GF-D8 (cell line): Measurements from ENCODE around the gene CCDC8.
"Not testable (repeated sequence)": the region's sequence is repeated elsewhere in the genome, so short reads cannot be mapped to it uniquely, and the experiment has no call there.

ENCODE experiments used
- DNase-seq: peaks from one replicate; lab custom pipeline; 2025; lab: John Stamatoyannopoulos, UW

The CCDC8 gene

GRCh38 chr19:46413262-46414031 lies at the start of gene CCDC8:
Gene CCDC8 (minus strand): TSS chr19:46413564. CDS start chr19:46412810, 754 bp downstream.
- peak; percentile 37 for DNase-seq

DNA sequence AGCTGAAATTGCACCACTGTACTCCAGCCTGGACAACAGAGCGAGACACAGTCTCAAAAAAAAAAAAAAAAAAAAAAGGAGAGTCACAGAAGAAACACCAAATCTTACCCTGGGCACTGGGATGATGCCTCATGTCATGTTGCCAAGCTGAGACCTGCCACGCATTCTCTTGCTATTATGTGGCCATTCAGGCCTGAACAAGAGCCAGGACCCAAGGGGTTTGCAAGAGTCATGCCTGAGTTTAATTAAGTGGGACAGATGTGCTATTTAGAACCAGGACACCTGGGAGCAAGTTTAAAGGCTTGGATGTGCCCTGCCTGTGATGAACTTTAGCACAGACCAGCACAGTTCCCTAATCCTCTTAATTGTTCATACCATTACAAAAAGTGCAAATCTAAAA lies 48.2 kb upstream of the CCDC8 start:
- no peak for DNase-seq

DNA sequence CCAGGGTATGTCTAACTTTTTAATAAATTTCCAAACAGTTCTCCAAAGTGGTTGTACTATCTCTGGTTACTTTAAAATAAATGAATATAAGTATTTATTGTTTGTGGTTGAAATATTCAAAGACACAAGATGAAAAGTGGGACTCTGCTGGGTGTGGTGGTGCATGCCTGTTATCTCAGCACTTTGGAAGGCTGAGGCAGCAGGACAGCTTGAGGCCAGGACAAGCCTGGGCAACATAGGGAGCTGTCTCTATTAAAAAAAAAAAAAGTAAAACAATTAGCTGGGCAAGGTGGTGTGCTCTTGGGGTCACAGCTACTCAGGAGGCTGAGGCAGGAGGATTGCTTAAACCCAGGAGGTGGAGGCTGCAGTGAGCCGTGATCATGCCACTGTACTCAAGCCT lies 47.6 kb upstream of the CCDC8 start:
- DNase-seq, result no peak

GRCh38 chr19:46460055-46460454 lies 46.7 kb upstream of the CCDC8 start:
- no peak for DNase-seq

GRCh38 chr19:46456930-46457329 lies 43.6 kb upstream of the CCDC8 start:
- no peak for DNase-seq

DNA sequence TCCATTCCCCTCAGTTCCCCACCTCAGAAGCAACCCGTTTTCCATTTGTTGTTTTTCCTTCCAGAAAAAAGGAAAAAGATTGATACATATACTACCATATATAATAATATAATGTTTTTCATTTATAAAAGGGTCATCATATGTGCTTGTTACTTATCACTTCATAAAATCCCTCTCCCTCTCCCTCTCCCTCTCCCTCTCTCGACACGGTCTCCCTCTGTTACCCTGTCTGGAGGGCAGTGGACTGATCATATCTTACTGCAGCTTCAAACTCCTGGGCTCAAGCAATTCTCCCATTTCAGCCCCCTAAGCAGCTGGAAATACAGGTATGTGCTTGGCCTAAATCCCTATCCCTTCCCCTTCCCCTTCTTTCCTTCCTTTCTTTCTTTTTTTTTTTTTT lies 40.9 kb upstream of the CCDC8 start:
- no peak for DNase-seq

DNA sequence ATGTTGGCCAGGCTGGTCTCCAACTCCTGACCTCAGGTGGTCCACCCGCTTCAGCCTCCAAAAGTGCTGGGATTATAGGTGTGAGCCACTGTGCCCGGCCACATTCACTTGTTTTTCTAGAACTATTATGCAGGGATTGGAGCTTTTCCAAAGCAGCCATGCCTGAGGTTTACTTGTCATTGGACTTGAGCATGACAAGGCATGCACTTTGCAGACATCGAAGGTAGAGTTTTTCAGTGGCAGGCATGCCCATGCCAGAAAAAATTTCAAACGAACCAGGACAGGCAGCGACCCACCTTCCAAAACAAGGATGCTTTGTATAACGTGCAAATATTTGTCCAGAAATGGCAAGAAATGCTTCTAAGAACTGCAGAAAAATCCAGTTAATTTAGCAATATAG lies 40.3 kb upstream of the CCDC8 start:
- DNase-seq, result no peak

DNA sequence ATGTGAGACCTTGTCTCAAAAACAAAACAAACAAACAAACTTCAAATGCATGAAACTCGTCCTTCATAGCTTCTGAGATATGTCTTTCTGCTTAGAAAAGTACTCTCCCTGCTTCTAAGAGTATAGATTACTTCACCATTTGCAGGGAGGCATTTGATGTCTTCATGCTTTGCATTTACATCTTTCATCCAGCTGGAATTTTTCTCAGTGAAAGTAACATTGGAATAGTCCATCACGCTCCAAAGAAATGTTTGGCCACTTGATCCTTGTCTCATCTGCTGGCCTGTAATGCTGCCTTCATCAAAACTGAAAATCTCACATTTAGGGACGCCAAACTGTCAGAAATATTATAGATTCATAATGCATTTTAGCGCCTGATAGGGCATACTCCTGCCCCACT lies 38.8 kb upstream of the CCDC8 start:
- no peak for DNase-seq

DNA sequence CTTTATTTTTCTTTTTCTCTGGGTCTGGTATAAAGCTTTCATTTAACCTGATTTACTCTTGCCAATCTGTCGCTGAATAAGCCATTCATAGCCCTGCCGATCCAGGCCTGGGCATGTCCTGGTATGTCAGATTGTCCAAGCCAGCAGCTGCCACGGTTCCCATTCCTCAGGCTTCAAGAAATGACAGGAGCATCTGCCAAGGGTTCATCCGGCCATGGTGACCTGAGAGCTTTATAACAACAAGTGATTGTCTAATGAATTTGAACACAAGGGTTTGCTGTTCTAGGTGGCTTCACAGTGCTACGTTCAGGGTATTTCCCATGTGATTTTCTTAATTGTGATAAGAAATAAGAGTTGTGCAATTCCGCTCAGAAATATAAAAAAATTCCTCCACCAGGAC lies 38.0 kb upstream of the CCDC8 start:
- no peak for DNase-seq

GRCh38 chr19:46450737-46451136 lies 37.4 kb upstream of the CCDC8 start:
- DNase-seq, result no peak

- DNase-seq, result no peak
Measured at GRCh38 chr19:46449228-46449627, 35.9 kb upstream of the CCDC8 start.

DNA sequence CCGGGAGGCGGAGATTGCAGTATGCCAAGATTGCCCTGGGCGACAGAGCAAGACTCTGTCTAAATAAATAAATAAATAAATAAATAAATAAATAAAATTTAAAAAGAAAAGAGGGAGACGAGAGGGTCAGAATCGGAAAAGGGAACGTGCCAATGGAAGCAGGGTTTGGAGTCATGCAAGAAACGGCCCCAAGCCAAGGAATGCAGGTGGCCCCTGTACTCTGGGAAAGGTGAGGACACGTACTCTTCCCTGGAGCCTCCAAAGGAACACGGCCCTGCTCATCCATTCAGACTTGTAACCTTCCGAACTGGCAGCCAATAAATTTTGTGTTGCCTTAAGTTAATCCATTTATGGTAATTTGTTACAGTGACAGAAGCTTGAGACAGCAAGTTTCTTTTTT lies 35.2 kb upstream of the CCDC8 start:
- DNase-seq, result no peak

DNA sequence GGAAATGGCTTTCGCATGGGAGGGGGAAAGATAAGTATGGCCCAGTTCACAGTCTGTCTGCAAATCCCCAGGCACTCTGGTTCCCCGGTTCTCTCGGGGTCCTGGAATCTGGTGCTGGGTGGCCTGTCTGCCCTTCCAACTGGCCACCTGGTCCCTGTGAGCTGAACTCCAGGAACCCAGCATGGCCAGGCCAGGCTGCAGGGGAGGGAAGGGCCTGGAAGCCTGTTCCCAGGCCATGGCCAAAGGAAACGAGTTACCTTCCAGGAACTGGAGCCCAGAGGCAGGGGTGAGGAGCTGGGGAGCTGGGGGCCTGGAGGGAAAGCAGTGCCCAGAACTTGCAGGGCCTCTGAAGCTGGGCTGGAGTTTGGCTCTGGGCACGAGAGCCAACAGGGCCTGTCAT lies 34.5 kb upstream of the CCDC8 start:
- no peak for DNase-seq

GRCh38 chr19:46447006-46447405 lies 33.6 kb upstream of the CCDC8 start:
- DNase-seq, result no peak

DNA sequence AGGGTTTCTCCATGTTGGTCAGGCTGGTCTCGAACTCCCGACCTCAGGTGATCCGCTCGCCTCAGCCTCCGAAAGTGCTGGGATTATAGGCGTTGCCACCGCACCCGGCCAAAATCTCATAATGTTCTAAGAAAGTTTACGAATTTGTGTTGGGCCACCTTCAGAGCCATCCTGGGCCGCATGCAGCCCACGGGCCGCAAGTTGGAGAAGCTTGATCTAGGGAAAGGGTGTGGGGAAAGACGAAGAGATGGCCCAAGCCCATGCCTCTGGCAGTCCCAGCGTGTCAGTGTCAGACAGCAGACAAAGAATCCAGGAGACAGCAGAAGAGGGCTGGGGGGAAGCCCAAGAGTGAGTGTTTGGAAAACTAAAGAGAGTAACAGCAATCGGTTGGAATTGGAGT lies 32.7 kb upstream of the CCDC8 start:
- no peak for DNase-seq

DNA sequence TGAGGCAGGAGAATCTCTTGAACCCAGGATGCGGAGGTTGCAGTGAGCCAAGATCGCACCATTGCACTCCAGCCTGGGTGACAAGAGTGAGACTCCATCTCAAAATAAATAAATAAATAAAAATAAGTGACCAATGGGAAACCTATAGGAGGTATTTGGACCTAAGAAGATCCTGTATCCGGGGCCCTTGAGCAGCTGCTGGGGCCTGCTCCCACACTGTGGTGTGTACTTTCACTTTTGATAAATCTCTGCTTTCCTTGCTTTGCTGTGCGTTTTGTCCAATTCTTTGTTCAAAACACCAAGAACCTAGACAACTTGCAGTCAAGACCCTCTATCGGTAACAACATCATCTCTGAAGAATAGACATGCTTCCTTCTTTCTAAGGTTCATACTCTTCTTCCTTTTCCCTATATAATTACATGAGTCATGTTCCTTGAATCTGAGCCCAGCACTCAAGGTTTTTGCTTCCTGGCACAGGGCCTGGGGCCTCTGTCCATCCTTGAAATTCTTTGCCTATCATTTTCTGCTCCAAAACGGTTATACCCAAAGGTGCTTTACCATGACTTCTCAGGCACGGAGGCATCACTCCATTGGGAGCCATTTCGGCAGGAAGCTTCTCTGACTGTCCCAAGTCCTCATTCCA lies 29.6 kb upstream of the CCDC8 start:
- no peak for DNase-seq

GRCh38 chr19:46441866-46442265 lies 28.5 kb upstream of the CCDC8 start:
- DNase-seq, result no peak

DNA sequence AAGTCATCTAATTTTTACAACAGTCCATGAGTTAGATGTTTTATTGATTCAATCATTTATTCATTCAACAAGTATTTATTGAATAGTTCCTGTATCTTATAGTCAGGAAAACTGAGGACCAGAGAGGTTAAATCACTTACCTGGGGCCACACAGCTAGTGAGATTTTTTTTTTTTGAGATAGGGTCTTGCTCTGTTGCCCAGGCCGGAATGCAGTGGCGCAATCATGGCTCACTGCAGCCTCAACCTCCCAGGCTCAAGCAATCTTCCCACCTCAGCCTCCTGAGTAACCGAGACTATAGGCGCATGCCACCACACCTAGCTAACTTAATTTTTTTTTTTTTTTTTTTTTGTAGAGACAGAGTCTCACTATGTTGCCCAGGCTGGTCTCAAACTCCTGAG lies 22.3 kb upstream of the CCDC8 start:
- not testable (repeated sequence) for DNase-seq

GRCh38 chr19:46435009-46435408 lies 21.6 kb upstream of the CCDC8 start:
- DNase-seq, result no peak

- DNase-seq, result not testable (repeated sequence)
Measured at GRCh38 chr19:46433470-46433869, 20.1 kb upstream of the CCDC8 start.

DNA sequence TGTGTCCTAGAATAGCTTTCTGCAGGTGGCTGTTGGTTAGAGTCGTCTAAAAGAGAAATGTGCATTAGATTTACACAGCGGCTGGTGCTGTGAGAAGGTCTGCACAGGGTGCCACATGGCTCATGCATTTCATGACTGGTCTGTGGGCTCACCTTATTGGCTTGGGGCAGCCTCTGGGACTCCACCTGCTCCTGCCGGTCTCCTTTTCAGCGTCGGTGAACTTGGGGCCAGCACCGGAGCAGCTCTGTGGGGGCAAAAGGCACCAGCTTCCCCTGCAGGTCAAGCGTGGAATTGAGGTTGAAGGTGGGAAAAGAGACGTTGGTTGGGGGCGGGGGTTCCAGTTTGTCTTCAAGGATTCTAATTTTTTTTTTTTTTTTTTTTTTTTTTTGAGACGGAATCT lies 18.5 kb upstream of the CCDC8 start:
- no peak for DNase-seq

- DNase-seq, result no peak
Measured at GRCh38 chr19:46429999-46430398, 16.6 kb upstream of the CCDC8 start.

DNA sequence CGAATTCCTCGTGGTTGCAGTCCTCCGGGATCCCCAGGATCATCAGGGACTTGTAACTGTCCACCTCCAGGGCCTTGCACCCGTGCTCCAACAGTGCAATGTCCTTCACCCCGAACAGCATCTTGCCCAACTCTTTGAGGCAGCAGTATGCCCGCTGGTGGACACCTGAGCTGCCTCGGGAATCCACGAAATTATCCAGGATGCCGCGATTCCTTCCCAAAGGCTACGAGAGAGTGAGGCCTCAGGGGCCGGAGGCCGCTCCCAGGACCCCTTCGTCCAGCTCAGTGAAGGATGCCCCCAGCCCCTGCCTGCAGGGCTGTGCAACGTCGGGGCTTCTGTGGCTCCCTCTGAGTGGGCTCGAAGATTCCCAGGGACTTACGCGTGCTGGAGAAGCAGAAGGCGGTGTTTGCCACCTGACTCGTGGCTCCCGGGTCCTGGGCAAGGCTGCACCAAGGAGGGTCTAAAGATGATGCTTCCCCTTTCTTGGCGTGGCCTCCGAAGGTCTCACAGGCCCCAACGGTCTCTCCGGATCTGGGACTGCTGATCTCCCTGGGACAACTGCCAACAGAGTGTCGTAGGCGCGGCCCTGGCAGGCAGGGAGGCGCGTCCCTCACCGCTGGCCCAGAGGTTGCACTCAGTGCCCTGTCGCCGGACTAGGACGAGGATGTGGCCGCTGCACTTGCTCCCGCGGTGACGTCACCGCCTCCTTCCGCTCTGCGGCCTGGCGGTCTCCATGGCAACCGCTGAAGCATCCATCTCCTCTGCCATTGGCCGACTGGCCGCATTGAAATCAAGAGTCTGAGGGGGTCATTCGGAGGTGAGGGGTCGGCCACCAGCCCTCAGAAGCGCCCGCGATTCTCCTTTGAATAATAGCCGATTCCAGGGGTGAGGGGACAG lies 15.1 kb upstream of the CCDC8 start, which contains the start of gene PNMA8C:
TSS of gene PNMA8C (minus strand) at position 698 of the 897 bp plus-strand sequence. CDS start at position 121, 577 bp downstream.
- no peak for DNase-seq
